Measurements from ENCODE around the gene WNK1.

GRCh38 chr12:805022-805632, 52.7 kb downstream of the WNK1 start:
- TF ChIP-seq CTCF (IDR thresholded peaks at IDR 0.05), result no peak
- no peak for TF ChIP-seq POLR2A (IDR thresholded peaks at IDR 0.05)

Measured in heart left ventricle (tissue), 13 donors.